ELF-1 (cell line): ENCODE data around the gene PSD4.

Experiments used
- DNase-seq: peaks from one replicate; pipeline ENCODE4 v3.0.0-alpha.2; 2016; ENCODE audit warnings: low read depth, low spot score

The PSD4 gene

DNA sequence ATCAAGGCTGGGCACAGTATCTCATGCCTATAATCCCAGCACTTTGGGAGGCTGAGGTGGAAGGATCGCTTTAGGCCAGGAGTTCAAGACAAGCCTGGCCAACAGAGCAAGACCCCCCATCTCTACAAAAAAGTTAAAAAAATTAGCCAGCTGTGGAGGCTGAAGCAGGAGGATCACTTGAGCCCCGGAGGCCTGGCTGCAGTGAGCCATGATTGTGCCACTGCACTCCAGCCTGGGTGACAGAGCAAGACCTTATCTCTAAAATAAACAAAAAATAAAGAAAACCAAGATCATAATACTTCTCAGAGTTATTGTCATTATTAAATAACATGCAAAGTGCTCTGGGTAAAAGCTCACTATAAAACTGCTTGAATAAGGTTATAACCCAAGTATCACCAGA lies 31.5 kb upstream of the PSD4 start:
- no peak for DNase-seq

DNA sequence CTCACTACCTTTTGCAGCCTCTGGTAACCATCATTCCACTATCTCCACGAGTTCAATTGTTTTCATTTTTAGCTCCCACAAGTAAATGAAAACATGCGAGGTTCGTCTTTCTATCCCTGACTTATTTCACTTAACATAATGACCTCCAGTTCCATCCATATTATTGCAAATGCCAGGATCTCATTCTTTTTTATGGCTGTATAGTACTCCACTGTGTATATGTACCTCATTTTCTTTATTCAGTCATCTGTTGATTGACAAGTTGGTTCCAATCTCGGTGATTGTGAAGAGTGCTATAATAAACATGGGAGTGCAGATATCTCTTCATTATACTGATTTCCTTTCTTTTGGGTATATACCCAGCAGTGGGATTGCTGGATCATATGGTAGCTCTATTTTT lies 29.5 kb upstream of the PSD4 start:
- no peak for DNase-seq

DNA sequence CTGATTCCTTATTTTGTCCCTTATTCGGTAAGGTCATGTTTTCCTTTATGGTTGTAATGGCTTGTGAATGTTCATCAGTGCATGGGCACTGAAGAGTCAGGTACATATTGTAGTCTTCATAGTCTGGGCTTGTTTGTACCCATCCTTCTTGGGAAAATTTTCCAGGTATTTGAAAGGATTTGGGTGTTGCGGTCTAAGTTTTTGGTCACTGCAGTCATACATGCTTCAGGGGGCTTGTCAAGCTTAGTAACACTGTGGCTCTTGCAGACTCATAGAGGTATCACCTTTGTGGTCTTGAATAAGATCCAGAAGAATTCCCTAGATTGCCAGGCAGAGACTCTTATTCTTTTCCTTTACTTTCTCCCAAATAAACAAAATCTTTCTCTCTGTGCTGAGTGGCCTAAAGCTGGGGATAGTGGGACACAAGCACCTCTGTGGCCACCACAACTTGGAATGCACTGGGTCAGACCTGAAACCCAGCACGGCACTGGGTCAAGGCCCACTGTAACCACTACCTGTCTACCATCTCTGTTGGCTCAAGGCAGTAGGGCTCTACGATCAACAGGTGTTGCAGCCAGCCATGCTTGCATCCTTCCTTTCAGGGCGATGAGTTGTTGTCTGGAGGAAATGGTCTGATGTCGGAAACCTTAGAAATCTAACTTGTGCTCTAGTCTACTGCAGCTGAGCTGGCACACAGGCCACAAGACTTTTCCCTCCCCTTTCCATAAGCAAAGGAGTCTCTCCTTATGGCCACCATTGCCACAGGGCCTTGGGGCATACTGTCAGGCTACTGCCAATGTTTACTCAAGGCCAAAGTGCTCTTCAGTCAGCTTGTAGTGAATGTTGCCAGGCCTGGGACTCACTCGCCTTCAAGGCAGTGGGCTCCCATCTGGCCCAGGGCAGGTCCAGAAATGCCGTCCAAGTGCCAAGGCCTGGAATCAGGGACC lies 24.9 kb upstream of the PSD4 start:
- DNase-seq = no peak

DNA sequence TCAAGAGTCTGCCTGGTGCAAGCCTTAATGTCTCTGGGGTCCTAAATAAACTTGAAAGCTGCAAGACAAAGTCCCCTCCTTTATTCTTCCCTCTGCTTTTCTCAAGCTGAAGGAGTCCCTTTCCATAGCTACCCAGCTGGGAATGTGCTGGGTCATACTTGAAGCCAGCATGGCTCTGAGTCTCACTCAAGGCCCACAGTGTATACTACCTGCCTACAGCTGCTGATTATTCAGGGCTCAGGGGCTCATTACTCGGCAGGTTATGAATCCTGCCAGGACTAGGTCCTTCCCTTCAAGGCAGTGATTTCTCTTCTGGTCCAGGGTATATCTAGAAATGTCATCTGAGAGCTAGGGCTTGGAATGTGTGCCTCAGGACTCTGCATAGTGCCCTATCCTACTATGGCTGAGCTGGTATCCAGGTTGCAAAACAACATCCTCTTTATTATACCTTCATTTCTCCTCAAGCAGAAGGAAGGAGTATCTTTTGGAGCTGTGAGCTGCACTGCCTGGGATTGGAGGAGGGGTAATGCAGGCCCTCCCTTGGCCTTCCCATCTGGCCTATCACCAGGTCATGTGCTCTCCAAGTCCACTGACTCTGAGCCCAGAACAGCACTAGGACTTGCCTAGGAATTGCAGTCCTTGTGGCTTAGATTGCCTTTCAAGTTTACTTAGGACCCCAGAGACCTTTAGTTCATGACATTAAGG lies 24.1 kb upstream of the PSD4 start:
- no peak for DNase-seq

DNA sequence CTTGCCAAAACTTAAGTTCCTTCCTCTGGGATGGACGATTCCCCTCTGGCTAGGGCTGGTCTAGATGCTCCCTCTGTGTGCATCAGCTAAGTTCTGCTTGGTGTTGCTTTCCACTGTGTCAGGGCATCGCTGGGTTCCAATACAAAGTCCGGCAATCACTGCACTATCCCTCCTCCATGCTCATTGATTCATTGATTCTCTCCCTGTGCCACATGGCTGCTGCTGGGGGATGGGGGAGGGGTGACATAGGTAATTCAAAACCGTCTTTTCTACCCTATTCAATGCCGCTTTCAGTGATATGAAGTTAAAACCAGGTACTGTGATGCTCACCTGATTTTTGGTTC lies 23.5 kb upstream of the PSD4 start:
- no peak for DNase-seq

DNA sequence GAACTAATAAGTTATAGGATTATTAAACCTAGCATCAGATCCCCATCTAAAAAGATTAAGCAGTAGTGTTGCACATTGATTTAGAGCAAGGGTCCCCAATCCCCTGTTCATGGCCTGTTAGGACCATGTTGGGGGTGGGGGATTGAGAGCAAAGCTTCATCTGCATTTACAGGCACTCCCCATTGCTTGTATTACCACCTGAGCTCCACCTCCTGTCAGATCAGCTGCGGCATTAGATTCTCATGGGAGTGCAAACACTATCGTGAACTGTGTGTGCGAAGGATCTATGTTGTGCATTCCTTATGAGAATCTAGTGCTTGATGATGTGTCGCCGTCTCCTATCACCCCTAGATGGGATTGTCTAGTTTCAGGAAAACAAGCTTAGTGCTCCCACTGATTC lies 18.4 kb upstream of the PSD4 start:
- DNase-seq = no peak

DNA sequence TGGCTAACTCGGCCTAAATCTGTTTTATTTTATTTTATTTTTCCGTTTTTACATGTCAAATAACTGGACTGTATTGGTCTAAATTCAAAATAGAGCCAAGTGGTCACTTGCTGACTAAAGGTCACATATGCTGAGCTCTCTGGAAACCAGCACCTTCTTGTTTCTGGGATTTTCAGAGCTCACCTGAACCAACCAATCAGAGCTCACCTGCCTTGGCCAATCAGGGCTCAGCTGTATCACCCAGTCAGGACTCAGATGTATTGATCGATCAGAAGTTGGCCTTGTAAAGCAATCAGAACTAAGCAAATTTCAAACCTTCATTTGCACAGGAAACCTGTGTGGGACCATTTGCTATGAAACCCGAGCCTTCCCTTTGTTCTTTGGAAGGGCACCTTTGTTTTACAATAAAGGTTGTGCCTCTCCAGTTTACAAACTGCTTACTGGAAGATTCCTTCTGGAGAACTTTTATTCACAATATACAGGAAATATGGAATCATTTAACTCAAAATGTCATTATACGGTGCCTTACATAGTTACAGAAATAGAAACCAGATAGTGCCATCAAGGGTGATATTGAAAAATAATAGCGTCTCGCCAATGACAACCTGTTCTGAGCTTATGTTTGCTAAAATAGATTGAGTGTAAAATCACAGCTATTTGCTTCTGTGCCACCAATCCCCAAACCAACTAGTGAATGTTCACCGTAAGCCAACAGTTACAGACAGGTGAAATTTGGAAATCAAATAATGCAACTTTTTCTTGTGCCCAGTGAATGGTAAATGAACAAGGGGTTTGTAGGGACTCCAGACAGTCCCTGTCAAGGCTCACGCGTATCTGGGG lies 17.3 kb upstream of the PSD4 start:
- DNase-seq = peak; percentile 51

DNA sequence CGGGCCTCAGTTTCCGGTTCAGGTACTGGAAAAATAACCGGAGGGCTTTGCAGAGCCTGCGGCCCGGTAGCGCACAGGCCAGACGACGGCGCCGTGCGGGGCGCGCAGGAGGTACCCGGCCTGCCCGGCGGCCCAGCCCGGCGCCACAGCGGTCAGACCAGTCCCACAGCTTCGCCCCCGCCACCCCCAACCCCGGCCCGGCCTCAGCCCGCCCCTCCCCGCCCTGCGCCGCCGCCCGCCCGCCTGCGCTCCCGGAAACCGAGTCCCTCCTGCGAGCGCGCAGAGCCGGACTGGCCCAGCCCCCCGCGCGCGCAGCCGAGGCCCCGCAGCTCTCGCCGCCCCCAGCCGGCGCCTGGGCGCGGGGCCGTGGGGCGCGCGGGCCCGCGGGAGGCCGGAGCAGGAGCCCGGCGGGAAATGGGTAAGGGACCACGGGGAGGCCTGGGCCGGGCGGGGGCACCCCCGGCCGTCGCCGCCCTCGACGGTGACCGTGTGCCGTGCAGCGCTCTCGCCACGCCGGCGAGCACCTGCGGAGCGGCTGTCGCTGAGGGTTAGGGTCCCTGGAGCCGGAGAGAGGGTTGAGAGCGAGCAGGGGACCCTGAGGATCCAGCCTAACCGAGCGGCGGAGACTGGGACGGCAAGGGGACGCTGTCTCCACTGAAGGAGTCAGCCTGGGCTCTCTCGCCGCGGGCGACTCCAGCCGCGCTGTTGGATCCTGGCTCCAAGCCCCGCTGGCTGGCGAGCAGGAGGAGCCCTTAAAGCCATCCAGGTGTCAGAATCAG lies 16.5 kb upstream of the PSD4 start:
- DNase-seq = peak; percentile 77

DNA sequence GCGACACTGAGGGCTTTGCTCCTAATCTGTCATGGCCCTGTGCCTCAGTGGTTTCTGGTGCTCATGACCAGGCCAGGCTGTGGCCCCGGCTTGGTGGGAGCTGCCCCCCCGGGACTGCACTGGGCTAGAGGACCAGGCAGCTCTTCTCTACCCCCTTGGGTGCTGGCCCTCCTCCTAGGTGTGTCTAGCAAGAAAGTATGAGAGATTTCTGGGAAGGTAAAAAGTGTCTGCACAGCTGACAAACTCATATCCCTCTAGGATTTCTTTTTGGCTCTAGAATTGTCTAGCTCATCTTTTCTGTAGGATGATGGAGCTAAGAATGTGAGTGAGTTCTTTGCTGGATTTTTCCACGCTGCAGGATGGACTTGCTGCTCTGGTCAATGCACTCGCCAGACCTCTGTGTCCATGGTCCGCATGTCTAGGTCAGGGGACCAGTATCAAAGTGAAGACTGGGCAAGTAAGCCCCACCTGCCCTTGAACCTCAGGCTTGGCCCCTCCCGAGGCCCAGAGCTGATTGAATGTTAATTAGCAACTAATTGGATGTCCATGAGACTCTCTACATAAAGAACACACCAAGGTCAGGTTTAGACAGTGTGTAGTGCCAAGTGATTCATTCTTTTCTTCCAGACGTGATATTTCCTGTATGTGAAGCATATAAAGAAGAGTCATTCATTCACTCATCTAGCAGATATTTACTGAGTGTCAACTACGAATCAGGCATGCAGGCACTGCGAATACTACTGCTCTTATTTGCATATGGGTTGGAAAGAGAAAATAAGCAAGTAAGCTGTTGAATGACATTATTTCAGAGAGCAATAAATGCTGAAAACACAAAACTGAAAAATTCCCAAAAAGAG lies 15.6 kb upstream of the PSD4 start:
- DNase-seq = no peak

DNA sequence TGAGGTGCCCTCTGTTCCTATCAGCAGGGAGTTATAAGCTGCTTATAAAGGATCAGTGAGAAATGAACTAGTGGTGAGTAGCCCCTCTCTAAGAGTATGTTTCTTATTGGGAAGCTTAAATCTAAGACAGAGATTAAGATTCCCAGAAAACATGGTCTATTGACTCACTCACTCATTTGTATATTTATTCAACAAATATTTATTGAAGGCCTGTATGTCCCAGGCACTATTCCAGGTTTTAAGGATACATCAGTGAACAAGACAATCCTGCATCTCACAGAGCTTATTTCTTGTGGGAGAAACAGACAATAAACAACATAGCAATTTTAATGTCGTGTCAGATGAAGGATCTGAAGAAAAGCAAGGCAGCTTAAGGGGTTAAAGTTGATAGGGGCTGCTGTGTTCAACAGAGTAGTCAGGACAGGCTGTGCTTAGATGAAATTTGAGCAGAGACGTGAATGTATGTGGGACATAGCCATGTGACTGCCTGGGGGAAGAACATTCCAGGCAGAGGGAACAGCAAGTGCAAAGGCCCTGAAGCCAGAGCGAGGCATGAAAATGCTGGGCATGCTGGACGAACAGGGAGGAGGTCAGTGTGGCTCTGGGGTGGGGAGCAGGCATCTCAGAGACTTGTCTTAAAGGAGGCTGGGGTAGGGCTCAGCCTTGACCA lies 14.8 kb upstream of the PSD4 start:
- peak; percentile 40 for DNase-seq

DNA sequence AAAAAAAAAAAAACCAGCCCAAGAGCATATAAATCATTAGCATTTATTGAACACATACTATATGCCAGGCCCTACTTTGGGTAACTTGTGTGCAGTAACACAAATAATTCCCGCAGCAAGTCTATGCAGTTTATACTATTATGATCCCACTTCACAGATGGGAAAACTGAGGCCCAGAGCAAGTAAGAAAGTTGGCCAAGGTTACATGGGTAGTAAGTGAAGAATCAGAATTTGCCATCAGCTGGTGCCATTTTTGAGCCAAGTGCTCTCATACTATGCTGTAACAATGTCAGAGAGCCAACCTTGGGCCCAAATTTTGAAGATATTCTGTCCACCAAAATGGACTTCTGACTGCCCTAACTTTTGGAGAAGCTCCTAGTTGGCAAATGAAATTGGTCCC lies 13.5 kb upstream of the PSD4 start:
- no peak for DNase-seq

DNA sequence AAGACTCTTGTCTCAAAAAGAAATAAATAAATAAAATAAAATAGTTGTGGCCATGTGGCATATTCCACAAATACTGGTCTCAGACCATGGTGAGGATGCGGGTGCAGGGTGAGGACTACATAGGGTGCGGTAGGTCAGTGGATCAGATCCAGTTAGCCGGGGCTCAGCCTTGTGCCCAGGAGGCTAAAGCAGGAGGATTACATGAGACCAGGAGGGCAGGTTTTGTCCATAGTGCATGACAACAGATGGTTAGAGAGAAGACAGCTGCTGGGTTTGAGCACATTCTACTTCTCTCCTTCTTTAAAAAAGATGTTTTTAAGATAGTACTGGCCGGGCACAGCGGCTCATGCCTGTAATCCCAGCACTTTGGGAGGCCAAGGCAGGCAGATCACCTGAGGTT lies 12.8 kb upstream of the PSD4 start:
- no peak for DNase-seq

DNA sequence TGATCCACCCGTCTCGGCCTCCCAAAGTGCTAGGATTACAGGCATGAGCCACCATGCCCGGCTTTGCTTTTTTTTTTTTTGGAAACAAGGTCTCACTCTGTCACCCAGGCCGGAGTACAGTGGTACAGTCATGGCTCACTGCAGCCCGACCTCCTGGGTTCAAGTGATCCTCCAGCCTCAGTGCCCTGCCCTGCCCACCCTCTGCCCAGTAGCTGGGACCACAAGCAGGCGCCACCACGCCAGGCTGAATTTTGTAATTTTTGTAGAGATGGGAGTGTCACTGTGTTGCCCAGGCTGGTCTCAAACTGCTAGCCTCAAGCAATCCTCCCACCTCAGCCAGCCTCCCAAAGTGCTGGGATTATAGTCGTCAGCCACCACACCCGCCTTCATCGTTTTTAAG lies 11.6 kb upstream of the PSD4 start:
- DNase-seq = no peak

DNA sequence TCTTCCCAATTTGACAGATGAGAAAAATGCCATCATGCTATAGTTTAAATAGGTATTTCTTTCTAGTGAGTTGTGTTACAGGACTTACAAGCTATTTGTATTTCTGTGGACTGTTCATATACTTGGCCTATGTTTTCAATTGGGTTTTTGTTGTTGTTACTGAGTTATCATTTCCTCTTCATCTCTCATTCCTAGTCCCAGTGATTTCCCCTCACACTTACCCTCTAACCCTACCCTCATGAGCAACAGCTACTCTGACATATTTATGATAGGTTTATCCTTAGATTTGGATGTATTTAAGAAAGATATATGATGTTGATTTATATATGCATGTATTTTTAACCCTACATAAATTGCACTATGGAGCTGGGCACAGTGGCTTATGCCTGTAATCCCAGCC lies 10.9 kb upstream of the PSD4 start:
- no peak for DNase-seq

DNA sequence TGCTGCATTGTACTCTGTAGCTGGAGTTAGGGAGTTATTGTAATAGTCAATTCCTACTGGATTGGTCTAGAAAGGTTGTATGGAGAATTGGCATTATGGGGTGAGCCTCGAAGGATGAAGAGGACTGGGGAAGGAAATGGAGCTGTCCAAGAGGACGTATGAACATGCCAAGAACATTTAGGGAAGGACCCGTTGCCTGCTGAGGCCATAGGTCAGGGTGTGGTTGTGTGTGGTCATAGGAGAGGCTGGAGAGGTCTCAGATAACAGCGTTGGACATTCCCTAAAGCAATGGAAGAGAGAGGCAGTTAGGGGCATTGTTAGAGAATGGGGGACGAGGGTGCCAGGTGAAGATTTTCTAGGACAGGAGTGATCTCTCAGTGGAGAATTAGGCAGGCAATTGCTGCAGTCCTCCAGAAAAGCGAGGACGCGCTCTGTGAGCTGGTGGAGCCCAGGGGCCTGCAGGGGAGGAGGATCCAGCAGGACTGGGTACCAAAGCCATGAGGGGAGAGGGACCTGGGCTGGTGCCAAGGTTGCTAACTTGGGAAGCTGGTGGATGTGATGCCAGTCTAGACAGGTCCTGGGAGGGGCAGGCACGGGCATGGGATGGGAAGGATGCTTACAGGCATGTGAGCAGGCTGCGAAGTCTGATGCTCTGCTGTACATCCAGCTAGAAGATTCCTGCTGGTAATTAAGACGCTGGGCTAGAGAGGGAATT lies 9.4 kb upstream of the PSD4 start:
- DNase-seq = no peak

DNA sequence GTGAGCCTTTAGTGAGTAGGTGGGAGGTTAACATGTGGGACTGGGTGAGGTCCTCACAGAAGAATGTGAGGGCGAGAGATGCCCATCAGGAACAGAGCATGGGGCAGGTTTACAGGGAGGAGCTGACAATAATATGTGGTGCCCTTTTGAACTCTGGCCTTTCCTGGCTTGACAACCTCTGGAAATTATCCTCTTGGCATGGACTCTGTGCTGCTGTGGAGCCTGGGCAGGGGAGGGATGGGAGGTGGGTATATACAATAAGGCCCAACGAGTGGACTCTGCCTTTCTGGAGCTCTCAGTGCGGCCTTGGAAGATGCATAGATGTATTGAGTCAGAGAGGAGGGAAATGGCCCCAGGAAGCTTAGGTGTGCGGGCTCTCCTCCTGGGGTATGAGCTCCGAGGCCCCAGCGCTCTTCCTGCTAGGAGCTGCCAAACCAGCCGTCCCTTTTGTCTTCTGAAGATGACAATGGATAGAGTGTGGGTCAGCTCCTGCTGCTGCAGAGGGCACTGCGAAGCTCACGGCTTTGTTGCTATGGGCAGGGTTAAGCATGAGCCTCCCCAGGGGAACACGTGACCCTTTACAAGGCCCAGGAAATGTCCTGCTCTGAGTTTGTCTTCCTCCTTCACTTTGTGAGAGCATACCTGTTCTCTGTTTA lies 8.7 kb upstream of the PSD4 start:
- DNase-seq = peak; percentile 75

DNA sequence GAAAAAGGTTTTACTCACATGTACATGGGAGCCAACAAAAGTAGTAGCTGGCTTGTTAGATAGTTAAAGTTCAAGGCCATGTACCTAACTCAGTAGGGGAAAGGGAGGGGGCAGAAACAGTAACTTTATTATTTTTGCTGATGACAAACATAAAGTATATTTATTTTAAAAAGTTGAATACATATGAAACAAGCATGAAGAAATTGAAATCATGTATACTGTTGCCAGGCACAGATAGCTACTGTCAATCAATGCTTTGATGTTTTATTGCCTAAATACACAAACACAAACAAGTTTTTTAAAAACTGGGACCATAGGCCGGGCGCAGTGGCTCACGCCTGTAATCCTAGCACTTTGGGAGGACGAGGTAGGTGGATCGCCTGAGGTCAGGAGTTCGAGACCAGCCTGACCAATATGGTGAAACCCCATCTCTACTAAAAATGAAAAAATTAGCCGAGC lies 7.6 kb upstream of the PSD4 start:
- DNase-seq = no peak

DNA sequence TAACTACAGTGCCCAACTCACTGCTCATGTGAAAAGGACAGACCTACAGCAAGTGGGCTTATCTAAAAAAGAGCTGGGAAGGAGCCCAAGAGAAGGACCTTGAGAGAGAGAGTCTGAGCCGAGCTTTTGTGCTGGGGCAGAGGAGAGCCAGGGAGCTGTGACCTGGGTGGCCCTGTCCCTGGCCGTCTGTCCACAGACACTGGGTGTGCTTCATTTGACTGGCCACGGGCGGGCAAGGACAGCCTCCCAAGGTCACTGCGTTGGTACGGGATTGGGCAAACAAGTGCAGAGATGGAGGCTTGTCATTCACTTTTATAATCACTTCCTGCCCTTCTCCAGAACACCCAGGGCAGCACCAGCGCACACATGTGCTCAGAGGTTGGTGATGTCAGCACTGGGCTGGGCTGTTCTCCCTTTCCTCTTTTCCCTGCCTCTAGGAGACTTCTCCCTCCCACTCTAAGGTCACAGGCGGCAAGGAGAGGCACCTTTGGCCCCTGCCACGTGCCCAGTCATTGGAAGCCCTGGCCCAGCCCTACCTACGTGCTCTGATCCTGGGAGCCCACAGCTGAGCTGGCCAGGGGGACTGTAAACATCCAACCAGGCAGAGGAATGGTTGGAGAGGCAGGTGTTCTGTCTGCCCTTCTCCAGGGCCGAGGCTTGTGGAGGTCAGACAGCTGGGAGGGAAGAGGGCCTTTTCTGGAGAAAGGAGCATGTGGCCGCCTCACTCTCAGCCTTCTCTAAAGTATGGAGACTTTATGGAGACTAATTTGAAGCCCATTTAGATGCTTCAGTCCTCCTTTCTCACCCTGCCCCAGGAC lies 6.4 kb upstream of the PSD4 start:
- no peak for DNase-seq
